ENCODE results near the gene PLA2G4A.

Gene PLA2G4A

GRCh38 chr1:187010571-187011309, 182.0 kb downstream of the PLA2G4A start:
- in situ Hi-C loops (cut with HindIII; ENCODE audit: low pct_unique_long_range_greater_than_20kb, low sequenced_read_pairs) = no loop called here
- peak; percentile 80; the same call in 1 of the 2 replicates for TF ChIP-seq JUND (IDR thresholded peaks at IDR 0.05; ENCODE audit: low read depth)
- peak in 1 of 2 experiments; percentile 71 for DNase-seq (ENCODE audit: low read depth in 1 of 2, low spot score in 1 of 2)

GRCh38 chr1:187013582-187014200, 184.9 kb downstream of the PLA2G4A start:
- TF ChIP-seq JUND (IDR thresholded peaks at IDR 0.05; ENCODE audit: low read depth) = no peak
- DNase-seq (ENCODE audit: low read depth in 1 of 2, low spot score in 1 of 2) = no peak
- in situ Hi-C loops (cut with HindIII; ENCODE audit: low pct_unique_long_range_greater_than_20kb, low sequenced_read_pairs) = no loop called here

- in situ Hi-C loops (cut with HindIII; ENCODE audit: low pct_unique_long_range_greater_than_20kb, low sequenced_read_pairs) = no loop called here
- no peak for DNase-seq (ENCODE audit: low read depth in 1 of 2, low spot score in 1 of 2)
- TF ChIP-seq JUND (IDR thresholded peaks at IDR 0.05; ENCODE audit: low read depth) = no peak
These were observed 189.5 kb downstream of the PLA2G4A start for GRCh38 chr1:187018291-187018690.

- TF ChIP-seq JUND (IDR thresholded peaks at IDR 0.05; ENCODE audit: low read depth) = no peak
- in situ Hi-C loops (cut with HindIII; ENCODE audit: low pct_unique_long_range_greater_than_20kb, low sequenced_read_pairs) = no loop called here
- DNase-seq (ENCODE audit: low read depth in 1 of 2, low spot score in 1 of 2) = no peak
These were observed 198.5 kb downstream of the PLA2G4A start for GRCh38 chr1:187027253-187027652.

- DNase-seq (ENCODE audit: low read depth in 1 of 2, low spot score in 1 of 2) = no peak
- in situ Hi-C loops (cut with HindIII; ENCODE audit: low pct_unique_long_range_greater_than_20kb, low sequenced_read_pairs) = no loop called here
- TF ChIP-seq JUND (IDR thresholded peaks at IDR 0.05; ENCODE audit: low read depth) = no peak
These were observed 203.7 kb downstream of the PLA2G4A start for GRCh38 chr1:187032316-187032981.

GRCh38 chr1:187032982-187033692, 204.4 kb downstream of the PLA2G4A start:
- TF ChIP-seq JUND (IDR thresholded peaks at IDR 0.05; ENCODE audit: low read depth) = no peak
- no peak for DNase-seq (ENCODE audit: low read depth in 1 of 2, low spot score in 1 of 2)
- in situ Hi-C loops (cut with HindIII; ENCODE audit: low pct_unique_long_range_greater_than_20kb, low sequenced_read_pairs) = no loop called here

- no peak for TF ChIP-seq JUND (IDR thresholded peaks at IDR 0.05; ENCODE audit: low read depth)
- in situ Hi-C loops (cut with HindIII; ENCODE audit: low pct_unique_long_range_greater_than_20kb, low sequenced_read_pairs) = no loop called here
- no peak for DNase-seq (ENCODE audit: low read depth in 1 of 2, low spot score in 1 of 2)
These were observed 205.1 kb downstream of the PLA2G4A start for GRCh38 chr1:187033693-187034390.

GRCh38 chr1:187034501-187034900, 205.8 kb downstream of the PLA2G4A start:
- in situ Hi-C loops (cut with HindIII; ENCODE audit: low pct_unique_long_range_greater_than_20kb, low sequenced_read_pairs) = no loop called here
- DNase-seq (ENCODE audit: low read depth in 1 of 2, low spot score in 1 of 2) = no peak
- TF ChIP-seq JUND (IDR thresholded peaks at IDR 0.05; ENCODE audit: low read depth) = no peak

- no peak for TF ChIP-seq JUND (IDR thresholded peaks at IDR 0.05; ENCODE audit: low read depth)
- DNase-seq (ENCODE audit: low read depth in 1 of 2, low spot score in 1 of 2) = no peak
- in situ Hi-C loops (cut with HindIII; ENCODE audit: low pct_unique_long_range_greater_than_20kb, low sequenced_read_pairs) = no loop called here
These were observed 209.3 kb downstream of the PLA2G4A start for GRCh38 chr1:187037973-187038553.

Data from T47D (cell line).